K562 (cell line): ENCODE data around the gene B4GALT5. TPM values are rescaled to one million over a fixed set of nuclear protein-coding genes. Genes with fewer than 3 reads are reported as not detected.

Experiments
- ATAC-seq: fragments of 200-7000 bp; cut with Tn5 transposase; 3 replicates; pipeline ENCODE4 v1.9.1; 2020; ENCODE audit warnings: moderate library complexity
- BruUV-seq: library from RNA; stranded (reverse); fragments of 400-500 nt; replicated peaks from 2 replicates; lab custom pipeline; 2021; lab: Mats Ljungman, UMichigan
- CTCF ChIA-PET: fragments of 300-600 bp; formaldehyde crosslinking; extraction: SDS; loops from one replicate; lab custom pipeline; 2021; ENCODE audit warnings: low intra/inter-chr PET ratio; lab: Yijun Ruan, JAX
- POLR2A ChIA-PET: fragments of 300-600, 350-650 bp; sonication (Branson Sonifier 250); formaldehyde crosslinking; extraction: SDS; loops from one replicate; lab custom pipeline; 2021; ENCODE audit warnings: antibody characterized with exemption, inconsistent platforms; lab: Yijun Ruan, JAX
- DNase-seq, 4 experiments: peaks; one replicate each; pipeline versions ENCODE4 v3.0.0 to v3.0.0-alpha.2; 2011 to 2018; ENCODE audit warnings: low spot score in 3 of 4, mixed read lengths in 3 of 4; ENCODE audit errors: extremely low read depth in 1 of 4
- FAIRE-seq: peaks from 2 replicates; lab custom pipeline; 2011; peaks lifted over from hg19 to GRCh38; lab: Jason Lieb, UNC
- H2AFZ ChIP-seq: 2 replicates; pipeline ENCODE4 v1.6.0; 2011; ENCODE audit warnings: low read depth, low read length, control low read depth, inconsistent platforms
- H3K27ac ChIP-seq: fragments of 200-600 bp; 3 replicates; pipeline ENCODE4 v1.8.0; 2011; ENCODE audit warnings: low read depth, mild to moderate bottlenecking, control low read depth, inconsistent platforms, low read length, moderate library complexity, mixed read lengths; ENCODE audit errors: extremely low read depth
- H3K27me3 ChIP-seq, 2 experiments: fragments of 300-600 bp in 1 of 2; 2 replicates in 1 of 2; 3 replicates in 1 of 2; pipeline versions ENCODE4 v1.6.0 to v1.8.0; 2011; ENCODE audit warnings: inconsistent platforms in 2 of 2, low read length in 2 of 2, mild to moderate bottlenecking in 1 of 2, mixed read lengths in 1 of 2, moderate library complexity in 1 of 2; ENCODE audit not compliant: control insufficient read depth in 2 of 2, insufficient read depth in 2 of 2
- H3K36me3 ChIP-seq: fragments of 300-600 bp; 3 replicates; pipeline ENCODE4 v1.8.0; 2011; ENCODE audit warnings: mild to moderate bottlenecking, low read length, inconsistent platforms; ENCODE audit not compliant: control insufficient read depth, insufficient read depth
- H3K4me1 ChIP-seq, 2 experiments: fragments of 200-600 bp in 1 of 2; replicated peaks in 1 of 2; 2 replicates in 1 of 2; 3 replicates in 1 of 2; pipeline versions ENCODE4 v1.5.1 to v1.8.0; 2011; ENCODE audit warnings: inconsistent platforms in 2 of 2, low read length in 2 of 2, mild to moderate bottlenecking in 1 of 2, mixed read lengths in 1 of 2, moderate library complexity in 1 of 2; ENCODE audit not compliant: control insufficient read depth in 2 of 2, insufficient read depth in 2 of 2
- H3K4me2 ChIP-seq: 2 replicates; pipeline ENCODE4 v1.6.1; 2011; ENCODE audit warnings: low read length, control low read depth, inconsistent platforms, mixed read lengths; ENCODE audit not compliant: insufficient read depth
- H3K4me3 ChIP-seq: fragments of 200-600 bp; sonication (generic), shearing (Covaris generic); 2 replicates; pipeline ENCODE4 v1.5.1; 2016; ENCODE audit warnings: control low read depth, inconsistent platforms
- H3K79me2 ChIP-seq: fragments of 200-600 bp; 3 replicates; pipeline ENCODE4 v1.8.0; 2011; ENCODE audit warnings: low read length, inconsistent platforms; ENCODE audit not compliant: control insufficient read depth, insufficient read depth
- H3K9ac ChIP-seq, 2 experiments: 2 replicates each; pipeline versions ENCODE4 v1.6.0 to v1.6.1; 2011; ENCODE audit warnings: low read depth in 2 of 2, low read length in 2 of 2, control low read depth in 1 of 2, inconsistent platforms in 1 of 2, mild to moderate bottlenecking in 1 of 2, mixed read lengths in 1 of 2; ENCODE audit not compliant: insufficient read depth in 1 of 2
- H3K9me1 ChIP-seq: one replicate; pipeline ENCODE4 v1.6.0; 2011; ENCODE audit warnings: inconsistent platforms, mild to moderate bottlenecking, low read length, moderate library complexity; ENCODE audit not compliant: control insufficient read depth, insufficient read depth
- H3K9me3 ChIP-seq: replicated peaks from 2 replicates; pipeline ENCODE4 v1.5.1; 2011; ENCODE audit warnings: low read depth, low read length, inconsistent platforms; ENCODE audit not compliant: control insufficient read depth, insufficient read depth
- H4K20me1 ChIP-seq: replicated peaks from 2 replicates; pipeline ENCODE4 v1.6.1; 2011; ENCODE audit warnings: low read length, inconsistent platforms, mixed read lengths; ENCODE audit not compliant: control insufficient read depth, insufficient read depth
- POLR2B ChIP-seq: fragments of 450-650 bp; IDR thresholded peaks from 2 replicates; pipeline ENCODE4 v1.6.1; 2018; ENCODE audit warnings: low read depth; ENCODE audit not compliant: partially characterized antibody
- SETDB1 ChIP-seq: IDR thresholded peaks from one replicate; pipeline ENCODE4 v1.6.1; 2012; ENCODE audit warnings: low read length, control low read depth, inconsistent platforms
- SREBF1 ChIP-seq: fragments of 150-350 bp; IDR thresholded peaks from 2 replicates; pipeline ENCODE4 v1.6.1; 2014; ENCODE audit warnings: antibody characterized with exemption, low read depth, low read length, borderline replicate concordance
- XRCC5 ChIP-seq: fragments of 200-400 bp; formaldehyde crosslinking; IDR thresholded peaks from 2 replicates; pipeline ENCODE4 v1.6.1; 2017; ENCODE audit warnings: low read depth, mild to moderate bottlenecking, low read length
- WGBS: fragments of 100-300 bp; shearing (Covaris generic); methylation state at CpG from one replicate; pipeline ENCODE4 v1.1.6; 2016; ENCODE audit warnings: low coverage, mixed read lengths; ENCODE audit not compliant: insufficient coverage; ENCODE audit errors: missing lambda C conversion rate; 5-methylcytosine and 5-hydroxymethylcytosine counted together
- in situ Hi-C: fragments of 300-500 bp; cut with MboI; formaldehyde crosslinking; loops from 4 replicates; pipeline ENCODE4 v1.15.0; 2018; ENCODE audit warnings: inconsistent platforms, mixed read lengths
- intact Hi-C: fragments of 100-400 bp; cut with micrococcal nuclease; formaldehyde crosslinking; loops from 2 replicates; pipeline ENCODE4 v1.14.2; 2022
- polyA plus RNA-seq, 8 experiments: library from polyadenylated mRNA; depleted of rRNA in 4 of 8; stranded (reverse) in 5 of 8; unstranded in 3 of 8; fragments of >200 nt; fragmentation: Nextera tagmentation in 2 of 8; fragmentation: Illumina TruSeq in 1 of 8; extraction: Ambion mirVana in 2 of 8; extraction: Trizol in 1 of 8; gene quantifications; 2 replicates each; pipeline versions ENCODE4 v1.2.1 to v1.2.3, GENCODE V29; 2011 to 2014; ENCODE audit warnings: inconsistent platforms in 1 of 8, missing spikeins in 1 of 8
- total RNA-seq, 7 experiments: library from RNA; depleted of rRNA in 6 of 7; stranded (reverse); fragments of >200 nt in 6 of 7; fragmentation: Illumina TruSeq in 2 of 7; extraction: Trizol in 2 of 7; gene quantifications; 2 replicates each; pipeline versions ENCODE4 v1.2.1 to v1.2.3, GENCODE V29; 2011 to 2021; ENCODE audit warnings: low replicate concordance in 1 of 7
- TF ChIP-seq, protein P1 (sequence below): sonication (generic); formaldehyde crosslinking; IDR thresholded peaks from 2 replicates; pipeline ENCODE4 v1.8.1; 2022; ENCODE audit warnings: missing genetic modification reagents

B4GALT5 gene
- total and polyA plus RNA-seq, 9 of the 15 experiments (the other 6 are each of a cell fraction or from before 2014, with no cell fraction given), result 8.5 to 32.6 (median 23.4) TPM

DNA sequence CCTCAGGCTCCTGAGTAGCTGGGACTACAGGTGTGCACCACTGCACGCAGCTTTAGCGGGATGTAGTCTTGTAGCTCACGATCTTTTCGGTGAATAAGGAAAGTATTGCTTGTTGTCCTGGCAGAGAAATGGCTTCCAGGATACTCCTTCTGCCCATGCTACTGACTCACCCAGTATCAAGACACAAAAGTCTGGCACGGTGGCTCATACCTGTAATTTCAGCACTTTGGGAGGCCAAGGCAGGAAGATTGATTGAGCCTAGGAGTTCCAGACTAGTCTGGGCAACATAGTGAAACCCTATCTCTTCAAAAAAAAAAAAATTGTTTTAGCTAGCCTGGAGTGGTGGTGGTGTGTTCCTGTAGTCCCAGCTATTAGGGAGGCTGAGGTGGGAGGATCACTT, 40.9 kb upstream of the B4GALT5 start:
- BruUV-seq, result no TSS peak
- no peak overlapping the region for H3K27ac ChIP-seq
- in situ Hi-C loops (no loop called here), intact Hi-C loops (no loop called here)
- no peak overlapping the region for H3K4me3 ChIP-seq
- no peaks in the 10 kb centered on the region for H3K27me3 ChIP-seq
- H3K4me2 ChIP-seq, result no peak overlapping the region
- no peak for ATAC-seq
- H4K20me1 ChIP-seq, result no peaks in the 10 kb centered on the region
- FAIRE-seq, result no peak
- TF ChIP-seq SREBF1, result no peak
- TF ChIP-seq SETDB1, result no peak
- TF ChIP-seq, protein P1, sequence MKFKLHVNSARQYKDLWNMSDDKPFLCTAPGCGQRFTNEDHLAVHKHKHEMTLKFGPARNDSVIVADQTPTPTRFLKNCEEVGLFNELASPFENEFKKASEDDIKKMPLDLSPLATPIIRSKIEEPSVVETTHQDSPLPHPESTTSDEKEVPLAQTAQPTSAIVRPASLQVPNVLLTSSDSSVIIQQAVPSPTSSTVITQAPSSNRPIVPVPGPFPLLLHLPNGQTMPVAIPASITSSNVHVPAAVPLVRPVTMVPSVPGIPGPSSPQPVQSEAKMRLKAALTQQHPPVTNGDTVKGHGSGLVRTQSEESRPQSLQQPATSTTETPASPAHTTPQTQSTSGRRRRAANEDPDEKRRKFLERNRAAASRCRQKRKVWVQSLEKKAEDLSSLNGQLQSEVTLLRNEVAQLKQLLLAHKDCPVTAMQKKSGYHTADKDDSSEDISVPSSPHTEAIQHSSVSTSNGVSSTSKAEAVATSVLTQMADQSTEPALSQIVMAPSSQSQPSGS, result no peak
- no peak for TF ChIP-seq POLR2B
- no peak for TF ChIP-seq XRCC5
- no peaks in the 10 kb centered on the region for H3K79me2 ChIP-seq
- no peak overlapping the region for H2AFZ ChIP-seq
- H3K4me1 ChIP-seq, result peaks cover 0 to 5% of the 10 kb centered on the region in 2 experiments; a peak in 3 of 5 replicates
- no peaks in the 10 kb centered on the region for H3K9me1 ChIP-seq
- CTCF ChIA-PET, result no interaction called here
- POLR2A ChIA-PET, result interaction anchor here (0.5 to 2.8 kb wide), 5 partner anchors 9 to 86 kb away, joined by 3 to 26 read pairs (median 3); no protein-coding TSS in a partner anchor
- H3K9me3 ChIP-seq, result no peaks in the 10 kb centered on the region
- no peak for DNase-seq
- no peak overlapping the region for H3K9ac ChIP-seq
- WGBS, result 78% methylated on average over 5 of the region's 5 CpGs
- no peaks in the 10 kb centered on the region for H3K36me3 ChIP-seq
